OCI-LY3 (cell line): ENCODE data around the gene FAM24A.

Experiments
- EZH2phosphoT487 ChIP-seq: fragments of 200-600 bp; shearing (Covaris generic); IDR thresholded peaks from 2 replicates; pipeline ENCODE4 v1.6.1; 2018; ENCODE audit warnings: antibody characterized with exemption, mixed run types, low read depth
- TF ChIP-seq, protein P1 (sequence below): fragments of 200-600, 300-600 bp; sonication (generic); IDR thresholded peaks from 2 replicates; pipeline ENCODE4 v1.5.1; 2014; ENCODE audit warnings: antibody characterized with exemption, low read length, low read depth

- TF ChIP-seq, protein P1, sequence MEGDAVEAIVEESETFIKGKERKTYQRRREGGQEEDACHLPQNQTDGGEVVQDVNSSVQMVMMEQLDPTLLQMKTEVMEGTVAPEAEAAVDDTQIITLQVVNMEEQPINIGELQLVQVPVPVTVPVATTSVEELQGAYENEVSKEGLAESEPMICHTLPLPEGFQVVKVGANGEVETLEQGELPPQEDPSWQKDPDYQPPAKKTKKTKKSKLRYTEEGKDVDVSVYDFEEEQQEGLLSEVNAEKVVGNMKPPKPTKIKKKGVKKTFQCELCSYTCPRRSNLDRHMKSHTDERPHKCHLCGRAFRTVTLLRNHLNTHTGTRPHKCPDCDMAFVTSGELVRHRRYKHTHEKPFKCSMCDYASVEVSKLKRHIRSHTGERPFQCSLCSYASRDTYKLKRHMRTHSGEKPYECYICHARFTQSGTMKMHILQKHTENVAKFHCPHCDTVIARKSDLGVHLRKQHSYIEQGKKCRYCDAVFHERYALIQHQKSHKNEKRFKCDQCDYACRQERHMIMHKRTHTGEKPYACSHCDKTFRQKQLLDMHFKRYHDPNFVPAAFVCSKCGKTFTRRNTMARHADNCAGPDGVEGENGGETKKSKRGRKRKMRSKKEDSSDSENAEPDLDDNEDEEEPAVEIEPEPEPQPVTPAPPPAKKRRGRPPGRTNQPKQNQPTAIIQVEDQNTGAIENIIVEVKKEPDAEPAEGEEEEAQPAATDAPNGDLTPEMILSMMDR = no peak
- no peak for TF ChIP-seq EZH2phosphoT487
These were observed 26.2 kb upstream of the FAM24A start for GRCh38 chr10:122884166-122884565.
